Measurements from ENCODE around the gene ANAPC16.

The ANAPC16 gene

GRCh38 chr10:72227826-72228225 lies 12.0 kb downstream of the ANAPC16 start:
- Histone ChIP-seq H3K4me3 (ENCODE audit: low read length) (no peak overlapping the region), H3K27me3 (ENCODE audit: control insufficient read depth, insufficient read depth, low read length) (no peaks in the 10 kb centered on the region), H3K4me1 (ENCODE audit: control insufficient read depth, insufficient read depth, low read length) (peaks cover 2% of the 10 kb centered on the region; the same call in 1 of the 2 replicates), H3K36me3 (ENCODE audit: control insufficient read depth, insufficient read depth, low read length) (peaks cover under 1% of the 10 kb centered on the region; the same call in 1 of the 2 replicates), H3K27ac (ENCODE audit: low read length) (no peak overlapping the region), H3K9me3 (ENCODE audit: control insufficient read depth, insufficient read depth, low read length) (no peaks in the 10 kb centered on the region)
- WGBS (ENCODE audit: insufficient coverage, insufficient read length), result no CpG with 5 or more reads among the region's 6 CpGs
- no peak for DNase-seq (ENCODE audit: low read depth, low spot score)

DNA sequence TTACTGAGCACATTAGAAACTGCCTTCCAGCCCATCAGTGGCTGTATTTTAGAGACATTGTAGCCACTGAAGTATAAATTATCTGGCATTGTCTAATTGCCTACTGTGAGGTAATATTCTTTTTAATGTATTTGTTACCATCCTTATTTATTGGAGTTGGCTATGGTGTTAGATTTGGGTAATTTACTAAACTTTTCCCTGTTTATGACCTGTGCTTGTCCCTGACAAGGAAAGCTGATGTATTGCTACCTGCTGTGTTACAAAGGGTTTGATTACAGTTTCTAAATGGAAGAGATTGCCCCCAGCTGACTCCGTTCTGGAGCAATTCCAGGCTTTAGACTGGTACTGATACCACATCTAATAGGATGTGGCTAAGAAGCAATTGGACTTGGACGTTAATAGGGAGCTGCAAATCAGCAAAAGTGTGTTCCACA lies 12.5 kb downstream of the ANAPC16 start:
- H3K27ac ChIP-seq (ENCODE audit: low read length), result no peak overlapping the region
- DNase-seq (ENCODE audit: low read depth, low spot score), result no peak
- H3K4me3 ChIP-seq (ENCODE audit: low read length), result no peak overlapping the region
- no peaks in the 10 kb centered on the region for H3K9me3 ChIP-seq (ENCODE audit: control insufficient read depth, insufficient read depth, low read length)
- peaks cover 2% of the 10 kb centered on the region; the same call in 1 of the 2 replicates for H3K4me1 ChIP-seq (ENCODE audit: control insufficient read depth, insufficient read depth, low read length)
- no CpG with 5 or more reads among the region's 2 CpGs for WGBS (ENCODE audit: insufficient coverage, insufficient read length)
- H3K27me3 ChIP-seq (ENCODE audit: control insufficient read depth, insufficient read depth, low read length), result no peaks in the 10 kb centered on the region
- H3K36me3 ChIP-seq (ENCODE audit: control insufficient read depth, insufficient read depth, low read length), result peaks cover 2% of the 10 kb centered on the region; the same call in 1 of the 2 replicates

GRCh38 chr10:72229261-72230251 lies 13.7 kb downstream of the ANAPC16 start:
- no peaks in the 10 kb centered on the region for H3K27me3 ChIP-seq (ENCODE audit: control insufficient read depth, insufficient read depth, low read length)
- H3K4me3 ChIP-seq (ENCODE audit: low read length), result no peak overlapping the region
- no peaks in the 10 kb centered on the region for H3K9me3 ChIP-seq (ENCODE audit: control insufficient read depth, insufficient read depth, low read length)
- H3K4me1 ChIP-seq (ENCODE audit: control insufficient read depth, insufficient read depth, low read length), result peaks cover 2% of the 10 kb centered on the region; the same call in 1 of the 2 replicates
- H3K27ac ChIP-seq (ENCODE audit: low read length), result no peak overlapping the region
- H3K36me3 ChIP-seq (ENCODE audit: control insufficient read depth, insufficient read depth, low read length), result peaks cover 5% of the 10 kb centered on the region; the same call in 1 of the 2 replicates
- no peak for DNase-seq (ENCODE audit: low read depth, low spot score)
- WGBS (ENCODE audit: insufficient coverage, insufficient read length), result no CpG with 5 or more reads among the region's 8 CpGs

GRCh38 chr10:72233621-72234020 lies 17.8 kb downstream of the ANAPC16 start:
- no peak overlapping the region for H3K27ac ChIP-seq (ENCODE audit: low read length)
- H3K9me3 ChIP-seq (ENCODE audit: control insufficient read depth, insufficient read depth, low read length), result no peaks in the 10 kb centered on the region
- peaks cover 6% of the 10 kb centered on the region; the same call in 1 of the 2 replicates for H3K36me3 ChIP-seq (ENCODE audit: control insufficient read depth, insufficient read depth, low read length)
- DNase-seq (ENCODE audit: low read depth, low spot score), result no peak
- H3K27me3 ChIP-seq (ENCODE audit: control insufficient read depth, insufficient read depth, low read length), result no peaks in the 10 kb centered on the region
- H3K4me1 ChIP-seq (ENCODE audit: control insufficient read depth, insufficient read depth, low read length), result no peaks in the 10 kb centered on the region; the same call in 1 of the 2 replicates
- H3K4me3 ChIP-seq (ENCODE audit: low read length), result no peak overlapping the region

- Histone ChIP-seq H3K9me3 (ENCODE audit: control insufficient read depth, insufficient read depth, low read length) (no peaks in the 10 kb centered on the region), H3K4me3 (ENCODE audit: low read length) (no peak overlapping the region), H3K36me3 (ENCODE audit: control insufficient read depth, insufficient read depth, low read length) (peaks cover 6% of the 10 kb centered on the region; the same call in 1 of the 2 replicates), H3K27me3 (ENCODE audit: control insufficient read depth, insufficient read depth, low read length) (no peaks in the 10 kb centered on the region), H3K27ac (ENCODE audit: low read length) (no peak overlapping the region), H3K4me1 (ENCODE audit: control insufficient read depth, insufficient read depth, low read length) (no peaks in the 10 kb centered on the region; the same call in 1 of the 2 replicates)
- DNase-seq (ENCODE audit: low read depth, low spot score), result no peak
- WGBS (ENCODE audit: insufficient coverage, insufficient read length), result no CpG with 5 or more reads among the region's 6 CpGs
These were observed 18.8 kb downstream of the ANAPC16 start for GRCh38 chr10:72234560-72235095.

DNA sequence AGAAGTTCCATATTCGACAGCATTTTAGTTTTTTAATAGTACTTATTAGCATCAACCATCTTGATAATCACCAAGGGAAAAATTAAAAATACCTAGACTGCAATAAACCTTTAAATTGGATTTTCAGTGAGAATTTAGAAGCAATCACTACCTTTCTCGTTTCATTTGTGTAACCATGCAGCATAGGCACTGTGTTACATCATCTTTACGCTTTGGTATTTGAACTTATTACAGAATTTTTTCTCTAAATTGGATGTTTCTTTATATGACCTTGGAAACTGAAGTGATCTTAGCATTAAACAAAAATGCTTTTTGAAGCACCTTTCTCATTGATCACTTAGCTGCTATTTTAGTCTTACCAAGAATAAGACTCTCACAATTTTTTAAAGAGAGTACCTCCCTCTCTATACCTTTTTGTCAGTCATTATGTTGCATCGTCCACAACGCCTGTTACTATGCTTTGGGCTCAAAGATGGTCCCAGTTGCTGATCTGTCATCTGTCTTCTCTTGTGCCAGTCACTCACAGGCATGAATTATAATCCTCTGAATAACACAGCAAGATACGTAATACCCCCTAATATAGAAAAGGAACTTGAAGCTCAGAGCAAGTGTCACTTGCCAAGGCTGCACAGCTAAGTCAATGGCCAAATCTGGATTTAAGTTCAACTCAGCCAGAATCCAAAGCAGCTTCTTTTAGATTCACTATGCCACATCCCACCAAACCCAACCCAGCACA lies 19.9 kb downstream of the ANAPC16 start:
- no peaks in the 10 kb centered on the region for H3K9me3 ChIP-seq (ENCODE audit: control insufficient read depth, insufficient read depth, low read length)
- H3K4me3 ChIP-seq (ENCODE audit: low read length), result no peak overlapping the region
- DNase-seq (ENCODE audit: low read depth, low spot score), result no peak
- H3K27me3 ChIP-seq (ENCODE audit: control insufficient read depth, insufficient read depth, low read length), result no peaks in the 10 kb centered on the region
- no peak overlapping the region for H3K27ac ChIP-seq (ENCODE audit: low read length)
- 100% methylated on average over 1 of the region's 6 CpGs for WGBS (ENCODE audit: insufficient coverage, insufficient read length)
- no peaks in the 10 kb centered on the region for H3K4me1 ChIP-seq (ENCODE audit: control insufficient read depth, insufficient read depth, low read length)
- H3K36me3 ChIP-seq (ENCODE audit: control insufficient read depth, insufficient read depth, low read length), result peaks cover 6% of the 10 kb centered on the region; the same call in 1 of the 2 replicates

DNA sequence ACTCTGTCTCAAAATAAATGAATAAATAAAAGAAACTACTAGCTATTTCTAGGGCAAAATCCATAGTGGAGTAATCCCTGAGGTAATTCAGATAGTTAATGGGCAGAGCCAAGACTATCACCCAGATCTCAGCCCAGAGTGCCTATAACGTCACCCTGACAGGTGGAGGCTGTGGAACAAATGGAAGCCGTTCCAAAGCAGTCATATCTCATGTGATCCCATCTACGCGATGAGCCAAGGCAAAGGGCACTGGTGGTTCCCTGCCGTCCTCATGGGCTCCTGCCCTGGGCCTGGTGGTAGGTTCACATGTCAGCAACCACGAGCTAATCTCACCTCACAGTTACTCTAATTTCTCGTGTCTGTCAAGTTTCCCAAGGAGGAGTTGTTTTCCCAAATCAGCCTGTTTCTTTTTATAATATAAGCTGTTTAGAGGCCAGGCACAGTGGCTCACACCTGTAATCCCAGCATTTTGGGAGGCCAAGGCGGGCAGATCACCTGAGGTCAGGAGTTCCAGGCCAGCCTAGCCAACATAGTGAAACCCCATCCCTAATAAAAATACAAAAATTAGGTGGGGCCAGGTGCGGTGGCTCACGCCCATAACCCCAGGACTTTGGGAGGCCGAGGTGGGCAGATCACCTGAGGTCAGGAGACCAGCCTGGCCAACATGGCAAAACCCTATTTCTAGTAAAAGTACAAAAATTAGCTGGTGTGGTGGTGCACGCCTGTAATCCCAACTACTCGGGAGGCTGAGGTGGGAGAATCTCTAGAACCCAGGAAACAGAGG lies 22.8 kb downstream of the ANAPC16 start:
- WGBS (ENCODE audit: insufficient coverage, insufficient read length), result no CpG with 5 or more reads among the region's 13 CpGs
- H3K36me3 ChIP-seq (ENCODE audit: control insufficient read depth, insufficient read depth, low read length), result peaks cover 4% of the 10 kb centered on the region; the same call in 1 of the 2 replicates
- H3K27ac ChIP-seq (ENCODE audit: low read length), result no peak overlapping the region

DNA sequence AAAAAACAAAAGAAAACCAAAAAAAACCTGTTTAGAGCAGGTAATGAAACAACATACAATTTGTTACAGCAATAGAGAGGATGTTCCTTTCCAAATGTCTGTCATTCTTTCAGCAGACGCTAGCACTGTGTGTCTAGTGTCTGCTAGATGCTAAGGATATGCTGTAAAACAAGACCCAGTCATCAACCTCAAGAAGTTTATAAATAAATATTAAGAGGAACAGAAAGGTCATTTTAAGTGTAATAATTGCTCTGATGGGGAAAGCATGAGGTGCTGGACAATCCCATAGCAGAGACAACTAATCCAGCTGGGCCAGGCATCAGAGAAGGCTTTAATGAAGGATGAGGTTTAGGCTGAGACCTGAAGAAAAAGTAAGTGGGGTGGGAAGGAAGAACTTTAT lies 23.6 kb downstream of the ANAPC16 start:
- Histone ChIP-seq H3K9me3 (ENCODE audit: control insufficient read depth, insufficient read depth, low read length) (no peaks in the 10 kb centered on the region), H3K36me3 (ENCODE audit: control insufficient read depth, insufficient read depth, low read length) (peaks cover 2% of the 10 kb centered on the region; the same call in 1 of the 2 replicates), H3K27me3 (ENCODE audit: control insufficient read depth, insufficient read depth, low read length) (no peaks in the 10 kb centered on the region), H3K4me3 (ENCODE audit: low read length) (no peak overlapping the region), H3K4me1 (ENCODE audit: control insufficient read depth, insufficient read depth, low read length) (no peaks in the 10 kb centered on the region), H3K27ac (ENCODE audit: low read length) (no peak overlapping the region)
- no peak for DNase-seq (ENCODE audit: low read depth, low spot score)
- no CpG with 5 or more reads among the region's 1 CpG for WGBS (ENCODE audit: insufficient coverage, insufficient read length)

More for the DNA sequence above, 22.8 kb downstream of the ANAPC16 start:
- H3K4me1 ChIP-seq (ENCODE audit: control insufficient read depth, insufficient read depth, low read length), result no peaks in the 10 kb centered on the region
- no peak for DNase-seq (ENCODE audit: low read depth, low spot score)
- no peaks in the 10 kb centered on the region for H3K27me3 ChIP-seq (ENCODE audit: control insufficient read depth, insufficient read depth, low read length)
- no peaks in the 10 kb centered on the region for H3K9me3 ChIP-seq (ENCODE audit: control insufficient read depth, insufficient read depth, low read length)
- H3K4me3 ChIP-seq (ENCODE audit: low read length), result no peak overlapping the region

DNA sequence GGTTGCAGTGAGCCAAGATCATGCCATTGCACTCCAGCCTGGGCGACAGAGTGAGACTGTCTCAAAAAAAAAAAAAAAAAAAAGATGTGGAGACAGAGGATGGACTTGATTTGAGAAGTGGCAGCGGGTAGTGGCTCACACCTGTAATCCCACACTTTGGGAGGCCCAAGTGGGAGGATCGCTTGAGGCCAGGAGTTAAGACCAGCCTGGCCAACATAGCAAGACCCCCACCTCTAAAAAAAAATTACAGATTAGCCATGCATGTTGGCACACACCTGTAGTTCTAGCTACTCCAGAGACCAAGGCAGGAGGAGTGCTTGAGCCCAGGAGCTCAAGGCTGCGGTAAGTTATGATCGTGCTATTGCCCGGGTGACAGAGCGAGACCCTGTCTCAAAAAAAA lies 24.6 kb downstream of the ANAPC16 start:
- WGBS (ENCODE audit: insufficient coverage, insufficient read length), result no CpG with 5 or more reads among the region's 7 CpGs
- no peak overlapping the region for H3K4me3 ChIP-seq (ENCODE audit: low read length)
- H3K27me3 ChIP-seq (ENCODE audit: control insufficient read depth, insufficient read depth, low read length), result no peaks in the 10 kb centered on the region
- DNase-seq (ENCODE audit: low read depth, low spot score), result no peak
- H3K4me1 ChIP-seq (ENCODE audit: control insufficient read depth, insufficient read depth, low read length), result no peaks in the 10 kb centered on the region
- H3K27ac ChIP-seq (ENCODE audit: low read length), result no peak overlapping the region
- H3K9me3 ChIP-seq (ENCODE audit: control insufficient read depth, insufficient read depth, low read length), result no peaks in the 10 kb centered on the region
- H3K36me3 ChIP-seq (ENCODE audit: control insufficient read depth, insufficient read depth, low read length), result no peaks in the 10 kb centered on the region
